Measurements from ENCODE around the gene SLC12A7. TPM values are rescaled to one million over a fixed set of nuclear protein-coding genes. Genes with fewer than 3 reads are reported as not detected.

SLC12A7 gene
- total RNA-seq, 1 donor from 2014 or later = 80.8 TPM

- H3K27ac Mint-ChIP-seq = no peak overlapping the region
- no peaks in the 10 kb centered on the region for H3K36me3 Mint-ChIP-seq (ENCODE audit: insufficient read depth)
- DNase-seq (ENCODE audit: low spot score, unreplicated experiment) = no peak
- no peaks in the 10 kb centered on the region for H3K27me3 Mint-ChIP-seq
- H3K9me3 Mint-ChIP-seq (ENCODE audit: low read depth) = no peaks in the 10 kb centered on the region
- TF ChIP-seq CTCF (IDR thresholded peaks at IDR 0.05; ENCODE audit: unreplicated experiment) = no peak
- no peaks in the 10 kb centered on the region for H3K4me1 Mint-ChIP-seq (ENCODE audit: low read depth)
- H3K4me3 Mint-ChIP-seq (ENCODE audit: low read depth) = no peak overlapping the region
These were observed 52.6 kb downstream of the SLC12A7 start for GRCh38 chr5:1058988-1059883.

GRCh38 chr5:1058083-1058945 lies 53.5 kb downstream of the SLC12A7 start:
- H3K4me3 Mint-ChIP-seq (ENCODE audit: low read depth) = no peak overlapping the region
- TF ChIP-seq CTCF (IDR thresholded peaks at IDR 0.05; ENCODE audit: unreplicated experiment) = no peak
- DNase-seq (ENCODE audit: low spot score, unreplicated experiment) = no peak
- H3K27ac Mint-ChIP-seq = no peak overlapping the region
- no peaks in the 10 kb centered on the region for H3K9me3 Mint-ChIP-seq (ENCODE audit: low read depth)
- no peaks in the 10 kb centered on the region for H3K36me3 Mint-ChIP-seq (ENCODE audit: insufficient read depth)
- no peaks in the 10 kb centered on the region for H3K4me1 Mint-ChIP-seq (ENCODE audit: low read depth)
- no peaks in the 10 kb centered on the region for H3K27me3 Mint-ChIP-seq

GRCh38 chr5:1057485-1058082 lies 54.3 kb downstream of the SLC12A7 start:
- no peaks in the 10 kb centered on the region for H3K27me3 Mint-ChIP-seq
- H3K4me1 Mint-ChIP-seq (ENCODE audit: low read depth) = no peaks in the 10 kb centered on the region
- H3K4me3 Mint-ChIP-seq (ENCODE audit: low read depth) = no peak overlapping the region
- H3K9me3 Mint-ChIP-seq (ENCODE audit: low read depth) = no peaks in the 10 kb centered on the region
- TF ChIP-seq CTCF (IDR thresholded peaks at IDR 0.05; ENCODE audit: unreplicated experiment) = no peak
- no peak for DNase-seq (ENCODE audit: low spot score, unreplicated experiment)
- no peaks in the 10 kb centered on the region for H3K36me3 Mint-ChIP-seq (ENCODE audit: insufficient read depth)
- no peak overlapping the region for H3K27ac Mint-ChIP-seq

- TF ChIP-seq CTCF (IDR thresholded peaks at IDR 0.05; ENCODE audit: unreplicated experiment) = no peak
- Mint-ChIP-seq H3K9me3 (ENCODE audit: low read depth) (no peaks in the 10 kb centered on the region), H3K36me3 (ENCODE audit: insufficient read depth) (peaks cover 3% of the 10 kb centered on the region), H3K27ac (no peak overlapping the region), H3K4me3 (ENCODE audit: low read depth) (no peak overlapping the region), H3K27me3 (no peaks in the 10 kb centered on the region), H3K4me1 (ENCODE audit: low read depth) (no peaks in the 10 kb centered on the region)
- DNase-seq (ENCODE audit: low spot score, unreplicated experiment) = no peak
These were observed 55.0 kb downstream of the SLC12A7 start for GRCh38 chr5:1056611-1057484.
